IPS-18c (cell line): Measurements from ENCODE around the gene ALPK3.
"Not testable (repeated sequence)": the region's sequence is repeated elsewhere in the genome, so short reads cannot be mapped to it uniquely, and the experiment has no call there.

Source experiments
- H3K4me3 ChIP-seq: 2 replicates; pipeline ENCODE4 v1.7.0; 2013; ENCODE audit warnings: low read depth, mild to moderate bottlenecking, low read length, moderate library complexity; ENCODE audit not compliant: insufficient read depth
- H3K9me3 ChIP-seq: one replicate; pipeline ENCODE4 v1.6.1; 2013; ENCODE audit warnings: mild to moderate bottlenecking, low read length, moderate library complexity; ENCODE audit not compliant: control insufficient read depth, insufficient read depth

The ALPK3 gene

GRCh38 chr15:84874981-84875699 is 58.0 kb downstream of the ALPK3 start:
- Histone ChIP-seq H3K9me3 (no peaks in the 10 kb centered on the region), H3K4me3 (no peak overlapping the region)

GRCh38 chr15:84876269-84876668 is 59.1 kb downstream of the ALPK3 start:
- Histone ChIP-seq H3K9me3 (no peaks in the 10 kb centered on the region), H3K4me3 (no peak overlapping the region)

GRCh38 chr15:84877701-84878100 is 60.5 kb downstream of the ALPK3 start:
- H3K9me3 ChIP-seq: not testable (repeated sequence)

GRCh38 chr15:84878504-84878903 is 61.3 kb downstream of the ALPK3 start:
- H3K4me3 ChIP-seq: no peak overlapping the region
- H3K9me3 ChIP-seq: no peaks in the 10 kb centered on the region

More at GRCh38 chr15:84877701-84878100, 60.5 kb downstream of the ALPK3 start:
- not testable (repeated sequence) for H3K4me3 ChIP-seq

GRCh38 chr15:84879088-84879780 is 62.1 kb downstream of the ALPK3 start:
- H3K9me3 ChIP-seq: no peaks in the 10 kb centered on the region
- H3K4me3 ChIP-seq: no peak overlapping the region

- H3K4me3 ChIP-seq: no peak overlapping the region
- no peaks in the 10 kb centered on the region for H3K9me3 ChIP-seq
These were observed 62.9 kb downstream of the ALPK3 start for GRCh38 chr15:84880007-84880406.

GRCh38 chr15:84880822-84881519 is 63.8 kb downstream of the ALPK3 start:
- H3K9me3 ChIP-seq: no peaks in the 10 kb centered on the region

GRCh38 chr15:84881520-84881830 is 64.3 kb downstream of the ALPK3 start:
- Histone ChIP-seq H3K9me3 (no peaks in the 10 kb centered on the region), H3K4me3 (no peak overlapping the region)

More at GRCh38 chr15:84880822-84881519, 63.8 kb downstream of the ALPK3 start:
- no peak overlapping the region for H3K4me3 ChIP-seq

GRCh38 chr15:84883466-84883865 is 66.3 kb downstream of the ALPK3 start:
- H3K4me3 ChIP-seq: no peak overlapping the region
- no peaks in the 10 kb centered on the region for H3K9me3 ChIP-seq

GRCh38 chr15:84883916-84884781 is 67.0 kb downstream of the ALPK3 start, which contains the start of gene SLC28A1:
TSS of gene SLC28A1 (plus strand) at chr15:84884662. CDS start at chr15:84887761, 3,099 bp downstream.
- no peak within 1 kb of the TSS for H3K4me3 ChIP-seq
- no peaks in the 10 kb centered on the region for H3K9me3 ChIP-seq

- no peaks in the 10 kb centered on the region for H3K9me3 ChIP-seq
- H3K4me3 ChIP-seq: no peak overlapping the region
These were observed 68.6 kb downstream of the ALPK3 start for GRCh38 chr15:84885801-84886200.

GRCh38 chr15:84886211-84886983 is 69.2 kb downstream of the ALPK3 start:
- Histone ChIP-seq H3K9me3 (no peaks in the 10 kb centered on the region), H3K4me3 (no peak overlapping the region)

- Histone ChIP-seq H3K9me3 (no peaks in the 10 kb centered on the region), H3K4me3 (no peak overlapping the region)
These were observed 69.8 kb downstream of the ALPK3 start for GRCh38 chr15:84886984-84887299.

GRCh38 chr15:84887938-84888337 is 70.8 kb downstream of the ALPK3 start:
- Histone ChIP-seq H3K4me3 (no peak overlapping the region), H3K9me3 (no peaks in the 10 kb centered on the region)

DNA sequence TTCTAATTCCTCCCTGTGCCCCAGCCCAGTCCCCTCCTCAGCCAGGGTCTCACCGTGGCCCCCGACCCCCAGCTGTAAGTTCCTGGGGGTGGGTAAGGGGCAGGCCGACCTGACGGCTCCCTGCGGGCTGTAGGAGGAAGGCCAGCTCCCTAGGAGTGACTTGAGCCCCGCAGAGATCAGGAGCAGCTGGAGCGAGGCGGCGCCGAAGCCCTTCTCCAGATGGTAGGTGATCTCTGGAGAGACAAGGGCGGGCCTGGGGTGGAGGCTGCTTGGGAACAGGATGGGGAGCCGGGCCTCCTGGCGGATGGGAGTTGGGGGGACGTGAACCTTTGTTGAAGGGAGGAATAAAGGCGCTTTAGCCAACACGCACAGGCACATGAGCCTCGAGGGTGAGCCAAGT is 71.5 kb downstream of the ALPK3 start:
- no peaks in the 10 kb centered on the region for H3K9me3 ChIP-seq
- H3K4me3 ChIP-seq: no peak overlapping the region

DNA sequence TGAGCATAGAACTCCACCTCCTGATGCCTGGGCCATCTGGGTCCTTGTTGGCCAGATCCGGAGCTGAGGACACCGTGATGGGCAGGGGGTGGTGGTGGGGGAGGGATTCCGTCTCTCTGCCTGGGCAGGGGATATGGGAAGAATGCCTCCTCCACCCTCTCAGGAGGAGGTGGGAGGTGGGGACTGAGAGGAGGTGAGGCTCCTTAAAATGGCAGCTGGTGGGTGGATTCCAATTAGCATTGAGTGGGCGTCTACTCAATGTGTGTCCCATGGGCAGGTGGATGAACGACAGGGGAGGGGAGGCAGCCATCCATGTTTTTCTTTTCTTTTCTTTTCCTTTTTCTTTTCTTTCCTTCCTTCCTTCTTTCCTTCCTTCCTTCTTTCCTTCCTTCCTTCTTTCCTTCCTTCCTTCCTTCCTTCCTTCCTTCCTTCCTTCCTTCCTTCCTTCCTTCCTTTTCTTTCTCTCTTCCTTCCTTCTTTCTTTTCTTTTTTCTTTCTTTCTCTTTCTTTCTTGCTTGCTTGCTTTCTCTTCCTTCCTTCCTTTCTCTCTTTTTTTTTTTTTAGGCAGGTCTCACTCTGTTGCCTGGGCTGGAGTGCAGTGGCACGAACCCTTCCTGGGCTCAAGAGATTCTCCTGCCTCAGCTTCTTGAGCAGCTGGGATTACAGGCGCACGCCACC is 72.3 kb downstream of the ALPK3 start:
- Histone ChIP-seq H3K4me3 (no peak overlapping the region), H3K9me3 (no peaks in the 10 kb centered on the region)
